SH-SY5Y (cell line): ENCODE measurements around the gene ZNF236.

Experiments used
- GATA2 ChIP-seq: IDR thresholded peaks from 2 replicates; pipeline ENCODE4 v1.6.1; 2011; ENCODE audit warnings: mild to moderate bottlenecking, low read depth, low read length
- GATA3 ChIP-seq: IDR thresholded peaks from 2 replicates; pipeline ENCODE4 v1.6.1; 2011; ENCODE audit warnings: low read depth, mild to moderate bottlenecking, low read length, moderate library complexity

DNA sequence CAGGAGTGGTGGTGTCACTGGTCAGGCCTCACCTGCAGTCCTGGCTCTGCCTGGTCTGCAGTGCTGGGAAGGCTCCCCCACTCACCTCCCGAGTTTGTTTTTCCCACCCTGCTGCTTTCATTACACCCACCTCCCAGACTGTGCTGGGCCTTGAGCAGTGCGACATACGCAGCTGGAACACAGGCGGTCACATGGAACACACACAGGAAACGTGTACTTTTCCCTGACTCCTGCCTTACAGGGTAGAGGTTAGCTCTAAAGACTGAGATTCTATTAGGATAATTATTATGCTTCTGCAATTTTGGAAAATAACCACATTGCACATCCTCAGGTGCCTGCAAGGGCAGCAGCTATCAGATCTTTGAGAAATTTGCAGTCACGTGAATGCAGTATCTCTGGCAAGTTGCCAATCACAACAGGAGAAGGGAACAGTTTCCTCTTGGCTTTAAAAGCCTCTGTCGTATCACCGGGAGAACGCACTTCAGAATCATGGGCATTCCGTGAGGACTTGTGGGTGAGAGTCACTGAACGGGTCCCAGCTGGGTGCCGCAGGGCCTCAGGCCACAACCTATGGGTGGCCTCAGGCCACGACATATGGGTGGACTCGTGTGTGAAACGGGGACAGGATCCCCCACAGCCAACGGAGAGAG lies 136.5 kb downstream of the ZNF236 start:
- TF ChIP-seq GATA2 (peak; percentile 67; the same call in 1 of the 2 replicates), GATA3 (no peak)
